ENCODE results near the gene LPP.

GRCh38 chr3:188197388-188197847 is 43.5 kb downstream of the LPP start:
- TF ChIP-seq POLR2A (IDR thresholded peaks at IDR 0.05; ENCODE audit: low read length): no peak
- TF ChIP-seq GATA1 (IDR thresholded peaks at IDR 0.05; ENCODE audit: low read depth, low read length): no peak
